Left lung (tissue), 10 donors: ENCODE data around the gene CSNK1G1. TPM values are rescaled to one million over a fixed set of nuclear protein-coding genes. Genes with fewer than 3 reads are reported as not detected.
"Not testable (repeated sequence)": the region's sequence is repeated elsewhere in the genome, so short reads cannot be mapped to it uniquely, and the experiment has no call there.

ENCODE experiments used
- ATAC-seq: fragments of 200-7000 bp; cut with Tn5 transposase; one replicate; pipeline ENCODE4 v1.9.1; 2020; ENCODE audit warnings: moderate library complexity
- DNase-seq, 4 donors: peaks; one replicate each; pipeline ENCODE4 v3.0.0-alpha.2; 2013 to 2020
- H3K27ac ChIP-seq, 2 donors: fragments of 200-600 bp; sonication (generic) in 1 of 2; one replicate each; pipeline versions ENCODE4 v1.5.0 to v1.8.0; 2020 to 2021
- H3K27me3 ChIP-seq, 2 donors: fragments of 200-600 bp; sonication (generic) in 1 of 2; one replicate each; pipeline versions ENCODE4 v1.5.0 to v1.8.0; 2020 to 2021
- H3K36me3 ChIP-seq, 2 donors: fragments of 200-600 bp; sonication (generic) in 1 of 2; one replicate each; pipeline versions ENCODE4 v1.5.0 to v1.8.0; 2020 to 2021
- H3K4me1 ChIP-seq, 2 donors: fragments of 200-600 bp; one replicate each; pipeline ENCODE4 v1.8.0; 2021
- H3K4me3 ChIP-seq, 2 donors: fragments of 200-600 bp; sonication (generic) in 1 of 2; one replicate each; pipeline versions ENCODE4 v1.5.0 to v1.8.0; 2020 to 2021; ENCODE audit warnings: mild to moderate bottlenecking in 1 of 2
- H3K9me3 ChIP-seq, 2 donors: fragments of 200-600 bp; sonication (generic) in 1 of 2; one replicate each; pipeline versions ENCODE4 v1.5.0 to v1.8.0; 2020 to 2021
- CTCF ChIP-seq, 2 donors: fragments of 200-600 bp; sonication (generic) in 1 of 2; IDR thresholded peaks; one replicate each; pipeline versions ENCODE4 v1.5.0 to v1.8.0; 2021; ENCODE audit warnings: antibody characterized with exemption in 2 of 2
- intact Hi-C, 2 donors: fragments of 100-400 bp; cut with DNase I; formaldehyde crosslinking; loops; one replicate each; pipeline versions ENCODE4 v1.11.2 to v1.14.2; 2022
- polyA plus RNA-seq, 6 donors: library from polyadenylated mRNA; unstranded; fragments of 120-200 nt; gene quantifications; one replicate each; pipeline ENCODE4 v1.2.1, GENCODE V29; 2013; ENCODE audit not compliant: insufficient read length in 6 of 6
- total RNA-seq, 2 donors: library from RNA; stranded (reverse); fragmentation: NEBNext Ultra II Directional; extraction: Animal tissue kit (Norgen Biotek cat#: 25700); gene quantifications; one replicate each; pipeline ENCODE4 v1.2.1, GENCODE V29; 2021
- donor health status: DM: no; HTN: yes; CAD: no.
- donor health status: DM: no; HTN: no; CAD: no.

Gene CSNK1G1
- total and polyA plus RNA-seq, 8 donors, result 17.7 to 23.1 (median 20.5) TPM

DNA sequence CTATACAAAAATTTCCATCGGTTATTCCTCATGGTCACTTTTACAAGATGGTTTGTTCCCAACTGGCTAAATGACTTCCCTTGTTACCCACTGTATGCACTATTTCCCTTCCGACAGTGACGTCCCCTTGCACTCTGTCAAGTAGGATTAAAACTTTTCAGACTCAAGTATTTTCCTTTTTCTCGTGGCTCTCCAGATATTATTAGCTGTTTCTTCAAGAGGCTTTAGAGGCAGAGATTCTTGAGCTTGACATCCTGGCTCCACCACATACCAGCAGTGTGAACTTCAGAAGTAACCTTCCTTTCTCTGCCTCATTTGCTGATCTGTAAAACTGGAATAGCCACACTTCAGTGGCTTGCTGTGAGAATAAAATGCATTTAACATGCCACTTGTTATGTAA lies 14.0 kb downstream of the CSNK1G1 start:
- Histone ChIP-seq H3K27me3 (no peaks in the 10 kb centered on the region), H3K27ac (peak overlapping the region in 1 of 2 donors; percentile 53), H3K9me3 (no peaks in the 10 kb centered on the region), H3K4me3 (no peak overlapping the region), H3K4me1 (peaks cover 0 to 20% of the 10 kb centered on the region in 2 donors), H3K36me3 (peaks cover 0 to 9% of the 10 kb centered on the region in 2 donors)
- DNase-seq (peak in 1 of 4 donors; percentile 47), ATAC-seq (peak; percentile 92)
- TF ChIP-seq CTCF (IDR thresholded peaks at IDR 0.05), result no peak
- intact Hi-C loops, result no loop called here

GRCh38 chr15:64340355-64340754 lies 15.6 kb downstream of the CSNK1G1 start:
- DNase-seq (no peak), ATAC-seq (no peak)
- Histone ChIP-seq H3K4me3 (no peak overlapping the region), H3K9me3 (no peaks in the 10 kb centered on the region), H3K36me3 (peaks cover 0 to 9% of the 10 kb centered on the region in 2 donors), H3K27ac (no peak overlapping the region), H3K4me1 (peaks cover 0 to 20% of the 10 kb centered on the region in 2 donors), H3K27me3 (no peaks in the 10 kb centered on the region)
- intact Hi-C loops, result no loop called here
- TF ChIP-seq CTCF (IDR thresholded peaks at IDR 0.05), result no peak

GRCh38 chr15:64337761-64338160 lies 18.2 kb downstream of the CSNK1G1 start:
- Histone ChIP-seq H3K36me3 (peaks cover 0 to 9% of the 10 kb centered on the region in 2 donors), H3K4me1 (no peaks in the 10 kb centered on the region), H3K4me3 (no peak overlapping the region), H3K9me3 (no peaks in the 10 kb centered on the region), H3K27me3 (no peaks in the 10 kb centered on the region), H3K27ac (no peak overlapping the region)
- peak in 1 of 4 donors; percentile 12 for DNase-seq
- no peak for TF ChIP-seq CTCF (IDR thresholded peaks at IDR 0.05)
- intact Hi-C loops, result no loop called here
- no peak for ATAC-seq

DNA sequence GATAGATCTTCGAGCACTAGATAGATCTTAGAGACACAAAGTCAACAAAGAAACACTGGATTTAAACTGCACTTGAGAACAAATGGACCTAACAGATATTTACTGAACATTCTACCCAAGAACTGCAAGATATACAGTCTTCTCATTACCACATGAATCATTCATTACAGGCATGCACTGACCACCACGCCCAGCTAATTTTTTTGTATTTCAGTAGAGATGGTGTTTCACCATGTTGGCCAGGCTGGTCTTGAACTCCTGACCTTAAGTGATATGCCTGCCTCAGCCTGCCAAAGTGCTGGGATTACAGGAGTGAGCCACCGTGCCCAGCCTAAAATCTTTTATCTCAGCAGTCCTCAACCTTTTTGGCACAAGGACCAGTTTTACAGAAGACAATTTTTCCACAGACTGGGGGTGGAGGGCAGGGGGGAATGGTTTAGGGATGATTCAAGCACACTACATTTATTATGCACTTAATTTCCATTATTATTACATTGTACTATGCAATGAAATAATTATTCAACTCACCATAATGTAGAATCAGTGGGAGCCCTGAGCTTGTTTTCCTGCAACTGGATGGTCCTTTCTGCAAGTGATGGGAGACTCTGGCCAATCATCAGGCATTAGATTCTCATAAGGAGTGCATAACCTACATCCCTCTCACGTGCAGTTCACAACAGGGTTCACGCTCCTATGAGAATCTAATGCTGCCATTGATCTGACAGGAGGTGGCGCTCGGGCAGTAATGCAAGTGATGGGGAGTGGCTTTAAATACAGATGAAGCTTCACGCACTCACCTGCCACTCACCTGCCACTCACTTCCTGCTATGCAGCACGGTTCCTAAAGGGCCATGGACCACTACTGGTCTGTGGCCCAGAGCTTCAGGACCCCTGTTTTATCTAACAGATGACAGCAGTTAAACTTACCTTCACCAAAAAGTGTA lies 21.7 kb downstream of the CSNK1G1 start:
- DNase-seq (no peak), ATAC-seq (peak; percentile 60)
- no peaks in the 10 kb centered on the region for H3K36me3 ChIP-seq
- no peaks in the 10 kb centered on the region for H3K27me3 ChIP-seq
- H3K9me3 ChIP-seq, result no peaks in the 10 kb centered on the region
- TF ChIP-seq CTCF (IDR thresholded peaks at IDR 0.05), result no peak
- H3K27ac ChIP-seq, result no peak overlapping the region
- intact Hi-C loops, result no loop called here
- H3K4me1 ChIP-seq, result no peaks in the 10 kb centered on the region
- no peak overlapping the region for H3K4me3 ChIP-seq

DNA sequence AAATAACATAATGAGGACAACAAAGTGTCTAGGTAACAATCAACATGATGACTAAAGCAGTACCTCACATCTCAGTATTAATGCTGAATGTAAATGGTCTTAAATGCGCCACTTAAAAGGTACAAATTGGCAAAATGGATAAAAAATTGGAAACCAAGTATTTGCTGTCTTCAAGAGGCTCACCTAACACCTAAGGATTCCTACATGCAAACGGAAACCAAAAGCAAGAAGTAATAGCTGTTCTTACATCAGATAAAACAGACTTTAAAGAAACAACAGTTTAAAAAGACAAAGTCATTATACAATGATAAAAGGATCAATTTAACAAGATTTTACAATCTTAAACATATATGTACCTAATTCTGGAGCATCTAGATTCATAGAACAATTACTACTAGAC lies 22.5 kb downstream of the CSNK1G1 start:
- no peak for TF ChIP-seq CTCF (IDR thresholded peaks at IDR 0.05)
- H3K4me3 ChIP-seq, result no peak overlapping the region
- intact Hi-C loops, result no loop called here
- H3K9me3 ChIP-seq, result no peaks in the 10 kb centered on the region
- no peaks in the 10 kb centered on the region for H3K27me3 ChIP-seq
- DNase-seq (no peak), ATAC-seq (no peak)
- no peak overlapping the region for H3K27ac ChIP-seq
- no peaks in the 10 kb centered on the region for H3K4me1 ChIP-seq
- no peaks in the 10 kb centered on the region for H3K36me3 ChIP-seq

- DNase-seq, intact Hi-C loops, H3K4me1 ChIP-seq, H3K4me3 ChIP-seq, H3K36me3 ChIP-seq, H3K9me3 ChIP-seq, H3K27ac ChIP-seq, ATAC-seq, H3K27me3 ChIP-seq: not testable (repeated sequence)
Measured at GRCh38 chr15:64331668-64332067, 24.3 kb downstream of the CSNK1G1 start.

DNA sequence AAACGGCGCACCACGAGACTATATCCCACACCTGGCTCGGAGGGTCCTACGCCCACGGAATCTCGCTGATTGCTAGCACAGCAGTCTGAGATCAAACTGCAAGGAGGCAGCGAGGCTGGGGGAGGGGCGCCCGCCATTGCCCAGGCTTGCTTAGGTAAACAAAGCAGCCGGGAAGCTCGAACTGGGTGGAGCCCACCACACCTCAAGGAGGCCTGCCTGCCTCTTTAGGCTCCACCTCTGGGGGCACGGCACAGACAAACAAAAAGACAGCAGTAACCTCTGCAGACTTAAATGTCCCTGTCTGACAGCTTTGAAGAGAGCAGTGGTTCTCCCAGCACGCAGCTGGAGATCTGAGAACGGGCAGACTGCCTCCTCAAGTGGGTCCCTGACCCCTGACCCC lies 29.0 kb downstream of the CSNK1G1 start:
- H3K9me3 ChIP-seq, H3K4me3 ChIP-seq, ATAC-seq, DNase-seq, H3K27ac ChIP-seq, H3K4me1 ChIP-seq, H3K27me3 ChIP-seq, intact Hi-C loops, H3K36me3 ChIP-seq: not testable (repeated sequence)

DNA sequence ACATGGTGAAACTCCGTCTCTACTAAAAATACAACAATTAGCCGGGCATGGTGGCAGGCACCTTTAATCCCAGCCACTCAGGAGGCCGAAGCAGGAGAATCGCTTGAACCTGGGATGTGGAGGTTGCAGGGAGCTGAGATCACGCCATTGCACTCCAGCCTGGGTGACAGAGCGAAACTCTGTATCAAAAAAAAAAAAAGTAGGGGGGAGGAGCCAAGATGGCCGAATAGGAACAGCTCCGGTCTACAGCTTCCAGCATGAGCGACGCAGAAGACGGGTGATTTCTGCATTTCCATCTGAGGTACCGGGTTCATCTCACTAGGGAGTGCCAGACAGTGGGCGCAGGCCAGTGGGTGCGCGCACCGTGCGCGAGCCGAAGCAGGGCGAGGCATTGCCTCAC lies 29.5 kb downstream of the CSNK1G1 start:
- H3K27me3 ChIP-seq, H3K36me3 ChIP-seq, intact Hi-C loops, ATAC-seq, H3K27ac ChIP-seq, H3K4me1 ChIP-seq, DNase-seq, H3K9me3 ChIP-seq, H3K4me3 ChIP-seq: not testable (repeated sequence)
